NCI-H526 (cell line): ENCODE results near the gene TLR6.

Experiments used
- DNase-seq, 2 experiments: peaks; one replicate each; lab custom pipeline; 2025; lab: John Stamatoyannopoulos, UW

Gene TLR6

DNA sequence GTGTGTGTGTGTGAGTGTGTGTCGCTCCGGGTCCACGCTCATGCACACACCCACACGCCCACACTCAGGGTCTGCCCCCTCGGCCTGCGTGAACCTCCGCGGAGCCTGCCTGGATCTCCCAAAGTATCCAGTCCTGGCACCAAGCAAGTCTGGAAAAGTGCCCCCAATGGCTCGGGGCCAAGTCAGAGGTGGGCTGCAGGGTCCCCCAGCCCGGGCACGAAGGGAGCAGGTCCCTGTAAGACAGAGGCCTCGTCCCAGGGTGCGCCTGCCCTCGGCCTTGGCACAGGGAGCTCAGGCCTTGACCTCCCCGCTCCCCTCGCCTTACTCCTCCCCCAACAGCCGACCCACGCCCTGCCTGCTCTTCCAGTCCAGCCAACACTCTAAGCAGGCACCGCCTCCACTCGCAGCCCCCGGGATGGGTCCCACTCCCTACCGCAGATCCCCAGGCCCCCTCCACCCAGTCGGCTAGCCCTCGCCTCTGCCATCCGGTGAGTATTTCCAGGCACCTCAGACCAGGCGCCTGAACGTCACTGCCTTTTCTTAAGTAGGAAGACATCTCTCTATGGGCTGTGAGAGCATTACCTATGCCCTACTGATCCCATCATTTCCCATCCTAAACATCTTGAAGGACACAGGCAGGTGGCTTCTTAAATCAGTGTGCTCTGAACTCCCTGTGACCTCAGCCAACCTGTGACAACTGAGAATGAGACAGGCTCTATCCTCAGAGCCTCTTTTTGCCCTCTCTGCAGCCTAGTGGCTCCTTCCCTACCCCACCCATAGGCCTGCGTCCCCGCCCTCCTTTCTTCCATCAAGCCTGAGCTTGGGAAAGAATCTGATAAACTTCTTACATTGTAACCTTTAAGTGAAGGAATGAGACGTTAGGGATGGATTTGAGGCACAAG is 11.7 kb upstream of the TLR6 start:
- no peak for DNase-seq

DNA sequence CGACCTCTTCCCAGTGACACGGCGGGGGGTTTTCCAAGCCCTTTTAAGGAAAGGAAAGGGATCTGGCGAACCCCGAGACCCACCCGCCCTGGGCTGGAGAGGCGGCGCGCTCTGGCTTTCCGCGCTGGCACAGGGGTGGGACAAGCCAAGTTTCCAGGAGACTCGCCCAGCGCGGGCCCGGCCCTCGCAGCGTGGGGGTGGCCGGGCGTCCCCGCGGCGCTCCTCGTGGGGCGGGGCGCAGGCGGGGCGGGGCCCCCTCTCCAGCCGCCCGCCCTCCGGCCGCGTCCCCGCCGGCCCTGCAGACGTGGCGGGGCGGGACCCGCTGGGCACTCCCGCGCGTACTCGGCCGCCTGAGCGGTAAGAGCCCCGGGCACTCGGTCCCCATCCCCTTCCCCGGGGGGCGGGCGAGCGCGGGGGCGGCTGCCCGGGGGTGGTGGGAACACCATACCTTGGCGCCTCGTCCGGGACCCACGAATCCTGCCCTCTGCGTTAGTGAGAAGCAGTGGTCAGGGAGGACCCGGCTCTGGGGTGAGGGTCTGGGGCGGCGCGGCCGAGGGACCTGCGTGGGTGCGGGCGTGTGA is 11.0 kb upstream of the TLR6 start, which contains the start of gene FAM114A1:
TSS of gene FAM114A1 (plus strand) at position 329 of the 581 bp plus-strand sequence. CDS start 10,273 bp downstream, outside the sequence.
- peak in 1 of 2 experiments; percentile 13 for DNase-seq

DNA sequence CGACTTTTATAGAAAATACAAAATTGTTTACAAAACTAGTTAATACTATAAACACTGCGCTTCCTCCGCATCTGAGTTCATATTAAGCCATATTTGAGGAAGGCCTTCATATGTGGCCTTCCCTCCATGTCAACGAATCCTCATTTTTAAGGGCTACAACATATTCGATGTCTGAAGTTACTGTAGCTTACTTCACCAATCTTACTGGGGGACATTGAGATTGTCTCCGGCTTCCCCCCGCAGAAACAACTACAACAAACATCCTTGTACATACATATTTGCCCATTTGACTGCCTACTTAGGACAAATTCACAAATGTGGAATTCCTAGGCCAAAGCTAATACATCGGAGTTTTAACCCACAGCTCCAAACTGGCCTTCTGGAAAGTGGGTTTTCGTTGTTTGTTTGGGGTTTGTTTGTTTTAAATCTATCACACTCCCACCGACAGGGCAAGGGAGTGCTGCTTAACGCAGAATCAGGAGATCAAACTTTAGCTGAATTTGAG is 10.4 kb upstream of the TLR6 start:
- no peak for DNase-seq

DNA sequence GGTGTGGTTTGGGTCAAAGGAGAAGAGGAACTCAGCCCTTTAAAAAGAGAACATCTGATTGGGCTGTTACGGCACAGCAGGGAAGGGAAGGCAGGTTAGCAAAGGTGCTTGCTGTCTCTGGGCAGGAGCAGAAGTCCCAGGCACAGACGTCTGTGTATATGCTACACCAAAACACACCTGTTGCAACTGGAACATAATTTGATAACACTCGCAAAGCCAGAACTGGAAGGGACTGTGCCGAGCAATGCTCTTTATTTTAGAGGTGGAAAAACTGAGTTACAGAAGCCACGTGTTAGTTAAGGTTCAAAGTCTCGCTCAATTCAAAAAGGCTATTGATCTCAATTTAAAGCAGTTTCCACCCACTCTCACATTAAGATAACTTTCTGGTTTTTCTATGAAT is 8.8 kb upstream of the TLR6 start:
- no peak for DNase-seq

DNA sequence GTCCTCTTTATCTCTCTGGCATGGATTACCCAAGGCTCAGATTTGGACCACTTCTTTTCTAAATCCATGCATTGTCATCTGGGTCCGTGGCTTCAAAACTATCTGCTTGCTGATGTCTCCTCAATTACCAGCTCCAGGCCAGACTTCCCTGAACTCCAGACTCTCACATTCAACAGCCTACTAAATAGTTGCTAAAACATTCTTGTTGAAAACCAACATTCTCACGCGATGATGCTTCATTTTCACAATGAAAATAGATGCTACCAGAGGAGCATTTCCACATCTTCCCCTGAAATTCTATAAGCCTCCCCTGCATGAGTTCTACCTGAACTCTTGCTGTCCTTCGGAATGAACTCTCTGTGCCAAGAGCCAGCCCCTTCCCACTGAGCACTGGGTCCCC is 5.2 kb upstream of the TLR6 start:
- DNase-seq, result no peak

DNA sequence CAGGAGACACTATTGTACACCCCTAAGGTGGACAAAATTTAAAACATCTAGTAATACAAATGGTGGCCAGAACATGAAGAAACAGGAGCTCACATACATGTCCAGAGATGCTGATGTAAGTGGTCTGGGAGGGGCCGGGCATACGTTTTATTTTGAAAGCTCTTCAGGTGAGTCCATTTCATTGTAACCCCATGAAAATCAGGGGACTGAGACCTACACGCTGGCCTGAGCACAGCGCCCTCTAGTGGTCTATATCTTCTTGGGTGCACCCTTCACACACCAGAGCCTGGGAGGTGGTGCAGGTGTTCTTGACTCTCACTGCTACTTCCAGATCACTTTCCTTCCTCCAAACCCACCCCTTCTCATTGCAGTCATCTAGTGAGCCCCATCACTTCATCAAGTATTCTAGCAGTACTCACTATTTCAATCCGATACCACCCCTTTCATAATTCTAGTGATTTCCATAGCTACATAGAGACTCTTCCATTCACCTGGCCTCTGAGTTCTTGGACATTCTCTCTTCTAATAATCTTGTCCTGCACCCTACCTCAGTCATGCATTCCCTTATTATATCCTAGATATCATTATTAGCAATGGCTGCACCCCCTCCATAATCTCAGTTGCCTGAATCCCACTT is 4.3 kb upstream of the TLR6 start:
- peak in 1 of 2 experiments; percentile 75 for DNase-seq

DNA sequence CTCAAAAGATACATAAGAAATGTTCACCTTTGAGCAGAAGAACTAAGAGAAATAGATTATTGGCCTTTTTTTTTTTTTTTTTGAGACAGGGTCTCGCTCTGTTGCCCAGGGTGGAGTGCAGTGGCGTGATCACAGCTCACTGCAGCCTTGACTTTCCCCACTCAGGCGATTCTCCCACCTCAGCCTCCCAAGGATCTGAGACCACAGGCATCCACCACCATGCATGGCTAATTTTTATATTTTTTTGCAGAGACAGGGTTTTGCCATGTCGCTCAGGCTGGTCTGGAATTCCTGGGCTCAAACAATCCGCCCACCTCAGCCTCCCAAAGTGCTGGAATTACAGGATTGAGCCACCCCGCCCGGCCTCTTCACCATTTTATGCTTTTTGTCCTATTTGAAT is 2.9 kb upstream of the TLR6 start:
- no peak for DNase-seq

DNA sequence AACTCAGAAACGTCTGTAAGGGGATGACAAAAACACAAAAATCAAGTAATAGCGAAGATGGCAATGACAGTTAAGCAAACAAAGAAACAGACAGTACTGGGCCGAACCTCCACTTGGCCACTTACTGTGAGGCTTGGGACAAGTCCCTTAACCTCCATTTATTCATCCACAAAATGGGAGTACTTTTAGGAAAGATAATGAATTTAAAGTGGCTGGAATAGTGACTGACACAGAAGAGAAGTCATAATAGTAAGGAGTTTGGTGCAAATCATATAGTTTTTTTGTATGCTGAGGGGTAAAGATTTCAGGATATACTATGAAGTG is 1.4 kb upstream of the TLR6 start:
- DNase-seq, result no peak

DNA sequence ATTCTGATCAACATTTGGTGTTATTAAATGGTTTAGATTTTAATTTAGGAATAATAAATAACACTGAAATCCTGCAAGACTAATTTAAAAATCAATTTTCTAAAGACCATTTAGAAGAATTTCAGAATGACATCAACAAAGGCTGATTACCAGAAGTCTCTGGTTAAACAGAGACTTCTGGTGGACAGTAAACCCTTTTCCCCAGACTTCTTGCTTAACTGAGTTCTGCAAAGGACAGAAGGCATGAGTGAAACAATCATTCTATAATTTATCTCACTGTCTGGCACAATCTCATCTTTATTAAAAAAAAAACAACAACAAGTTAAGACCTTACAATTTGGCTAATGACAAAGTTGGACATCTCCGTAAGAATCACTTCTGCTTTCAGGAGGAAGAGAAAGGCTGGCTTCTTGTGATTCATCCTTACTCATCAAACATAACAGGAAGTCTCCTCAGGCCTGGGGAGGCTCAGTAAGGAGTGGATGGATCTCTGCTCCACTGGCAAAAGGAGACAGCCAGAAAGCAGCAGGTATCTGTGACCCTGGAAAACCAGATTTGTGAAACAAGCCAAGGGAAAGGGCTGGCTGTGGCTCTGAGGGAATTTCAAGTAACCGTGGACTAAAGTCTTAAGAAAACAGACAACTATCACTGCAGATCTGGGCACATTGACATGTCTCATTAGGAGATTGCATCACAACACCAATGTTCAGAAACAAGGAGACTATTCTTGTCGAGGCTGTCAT is 908 bp upstream of the TLR6 start:
- DNase-seq, result no peak

DNA sequence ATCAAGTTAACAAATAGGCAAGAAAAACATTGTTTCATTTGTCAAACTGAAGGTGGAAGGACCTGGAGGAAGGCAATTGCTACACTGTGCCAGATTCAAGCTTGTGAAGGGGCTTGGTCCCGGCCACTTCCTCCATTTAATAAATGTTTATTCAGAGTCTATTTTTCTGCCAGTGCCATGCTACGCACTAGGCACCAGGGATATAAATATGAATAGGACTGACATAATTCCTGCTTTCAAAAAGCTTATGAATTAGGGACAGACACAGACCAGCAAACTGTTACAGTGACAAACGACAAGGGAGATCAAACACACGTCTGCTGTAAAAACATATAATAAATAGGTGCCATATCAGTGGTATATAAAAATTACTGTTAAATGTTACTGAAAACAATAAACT is 571 bp downstream of the TLR6 start:
- no peak for DNase-seq

DNA sequence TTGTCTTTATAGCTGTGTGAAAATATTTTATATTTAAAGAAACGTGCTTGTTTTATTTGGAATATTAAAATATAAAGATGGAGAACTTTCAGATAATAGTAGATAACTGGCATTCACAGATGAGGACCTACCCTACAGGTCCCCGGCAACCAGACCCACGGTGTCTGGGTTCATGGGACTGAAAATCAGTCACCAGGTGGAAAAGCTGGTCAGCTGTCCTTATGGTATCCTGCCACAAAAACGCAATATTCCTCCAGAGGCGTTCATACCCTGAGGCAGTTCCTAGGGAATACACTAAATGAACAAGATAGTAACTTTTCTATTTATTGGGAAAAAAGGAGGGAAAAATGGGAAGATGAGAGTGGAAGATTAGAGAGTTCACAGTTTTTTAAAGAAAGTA is 1.2 kb downstream of the TLR6 start:
- no peak for DNase-seq

DNA sequence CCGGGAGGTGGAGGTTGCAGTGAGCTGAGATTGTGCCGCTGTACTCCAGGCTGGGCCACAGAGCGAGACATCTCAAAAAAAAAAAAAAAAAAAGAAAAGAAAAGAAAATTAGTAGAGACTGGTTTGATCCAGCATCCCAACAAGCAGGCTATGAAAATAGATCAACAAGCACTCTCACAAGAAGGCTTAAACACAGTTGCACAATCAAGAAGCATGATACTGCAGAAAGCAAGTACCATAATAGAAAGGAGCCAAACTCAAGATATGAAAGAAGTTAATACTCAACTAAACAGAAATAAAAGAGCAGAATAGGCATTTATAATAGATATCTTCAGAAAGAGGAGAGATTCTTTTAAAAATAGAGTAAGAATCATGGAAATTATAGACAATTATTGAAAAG is 10.6 kb downstream of the TLR6 start:
- DNase-seq, result no peak

DNA sequence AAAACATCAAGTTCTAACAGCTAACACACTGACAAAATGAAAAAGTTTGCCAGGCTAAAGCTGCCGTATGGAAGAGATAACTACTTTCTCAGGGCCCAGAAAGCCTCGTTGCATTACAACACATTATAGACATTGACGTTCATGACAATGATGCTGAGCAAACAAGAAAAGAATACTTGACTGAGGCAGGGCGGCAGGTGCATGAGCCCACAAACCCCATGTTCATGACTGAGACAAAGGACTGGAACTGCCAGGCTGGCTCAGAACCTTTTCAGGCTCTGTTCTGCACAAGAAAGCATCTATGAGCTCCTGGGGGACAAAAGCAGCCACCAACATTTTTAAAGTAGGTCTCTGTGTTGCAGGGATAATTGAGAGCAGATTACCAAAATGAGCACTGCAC is 13.6 kb downstream of the TLR6 start:
- no peak for DNase-seq

DNA sequence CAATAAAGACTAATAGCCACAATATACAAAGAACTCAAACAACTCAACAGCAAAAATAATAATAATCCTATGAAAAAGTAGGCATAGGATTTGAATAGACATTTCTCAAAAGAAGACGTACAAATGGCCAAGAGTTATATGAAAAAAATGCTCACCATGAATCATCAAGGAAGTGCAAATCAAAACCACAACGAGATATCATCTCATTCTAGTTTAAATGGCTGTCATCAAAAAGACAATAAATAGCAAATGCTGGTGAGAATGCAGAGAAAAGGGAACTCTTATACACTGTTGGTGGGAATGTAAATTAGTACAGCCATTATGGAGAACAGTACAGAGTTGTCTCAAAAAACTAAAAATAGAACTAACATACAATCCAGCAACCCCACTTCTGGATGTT is 18.8 kb downstream of the TLR6 start:
- DNase-seq, result no peak

DNA sequence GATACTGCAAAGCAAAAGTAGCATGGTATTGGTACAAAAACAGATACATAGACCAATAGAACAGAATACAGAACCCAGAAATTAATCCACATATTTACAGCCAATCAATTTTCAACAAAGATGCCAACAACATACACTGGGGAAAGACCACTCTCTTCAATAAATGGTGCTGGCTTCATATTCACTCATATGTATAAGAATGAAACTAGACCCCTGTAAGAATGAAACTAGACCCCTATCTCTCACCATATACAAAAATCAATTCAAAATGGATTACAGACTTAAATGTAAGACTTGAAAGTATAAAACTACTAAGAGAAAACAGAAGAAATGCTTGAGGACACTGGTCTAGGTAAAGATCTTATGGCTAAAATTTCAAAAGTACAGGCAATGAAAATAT is 19.3 kb downstream of the TLR6 start:
- DNase-seq, result no peak

DNA sequence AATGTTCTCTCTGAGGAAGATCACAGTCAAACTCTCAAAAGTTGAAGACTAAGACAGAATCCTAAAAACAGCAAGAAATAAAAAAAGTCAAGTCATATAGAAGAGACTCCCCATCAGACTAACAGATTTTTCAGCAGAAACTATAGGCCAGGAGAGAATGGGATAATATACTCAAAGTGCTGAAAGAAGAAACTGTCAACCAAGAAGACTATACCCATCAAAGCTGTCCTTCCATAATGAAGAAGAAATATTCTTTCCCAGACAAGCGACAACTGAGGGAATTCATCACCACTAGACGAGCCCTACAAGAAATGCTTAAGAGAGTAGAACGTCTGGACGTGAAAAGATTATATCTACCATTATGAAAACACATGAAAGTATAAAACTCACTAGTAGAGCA is 22.0 kb downstream of the TLR6 start:
- no peak for DNase-seq

DNA sequence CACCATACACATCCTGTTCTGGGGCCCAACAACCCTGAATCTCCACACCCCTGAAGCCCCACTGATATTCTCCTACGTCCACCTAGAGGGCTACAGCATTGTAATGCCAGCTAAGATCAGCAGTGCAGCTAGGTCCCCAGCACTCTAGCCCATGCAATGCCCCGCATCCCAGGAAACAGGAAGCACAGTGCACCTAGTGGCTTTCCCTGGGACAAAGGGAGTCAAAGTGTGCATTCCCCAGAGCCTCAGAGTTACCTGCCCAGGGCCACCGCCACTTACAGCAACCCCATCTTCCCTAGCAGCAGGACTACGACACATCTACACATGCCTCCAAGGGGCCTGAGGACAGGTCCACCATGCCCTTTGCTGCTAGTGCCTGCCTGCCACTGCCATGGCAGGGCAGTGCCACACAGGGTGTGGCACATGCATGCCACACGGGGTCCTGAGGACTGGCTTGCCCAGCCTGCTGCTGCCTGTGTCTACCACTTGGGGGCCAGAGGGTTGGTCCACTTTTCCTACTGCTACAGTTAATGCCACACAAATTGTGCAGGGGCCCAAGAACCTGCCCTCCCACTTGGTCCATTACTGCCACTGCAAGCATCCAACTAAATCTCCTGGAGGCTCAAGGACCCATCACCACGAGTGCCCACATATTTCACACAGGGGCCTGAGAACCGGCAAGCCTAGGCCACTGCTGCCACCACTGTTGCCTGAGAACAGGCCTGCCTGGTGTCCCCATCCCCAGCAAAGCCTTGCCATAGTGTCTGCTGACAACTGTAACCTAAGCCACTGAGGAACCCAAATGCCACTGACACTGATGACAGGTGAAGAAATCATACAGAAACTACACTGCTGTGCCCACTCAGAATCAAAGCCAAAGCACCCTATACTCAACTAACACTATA is 23.7 kb downstream of the TLR6 start:
- no peak for DNase-seq

DNA sequence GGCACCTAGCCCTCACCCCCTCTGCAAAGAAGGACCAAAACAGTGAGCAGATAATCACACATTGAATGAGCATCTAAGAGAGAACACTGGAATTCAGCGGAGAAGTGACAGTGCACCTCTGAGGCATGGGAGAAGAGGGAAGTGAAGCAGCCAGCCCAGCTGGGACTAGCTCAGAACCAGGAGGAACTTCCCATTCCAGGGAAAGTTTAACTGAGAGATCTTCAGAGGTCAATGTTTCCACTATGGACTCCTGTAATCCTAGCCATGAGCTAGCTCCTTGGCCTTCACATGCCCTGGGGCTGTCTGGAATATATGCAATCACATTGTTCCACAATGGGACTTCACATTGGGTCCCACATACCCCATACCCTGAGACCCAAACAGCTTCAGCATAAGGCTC is 24.4 kb downstream of the TLR6 start:
- DNase-seq, result no peak

DNA sequence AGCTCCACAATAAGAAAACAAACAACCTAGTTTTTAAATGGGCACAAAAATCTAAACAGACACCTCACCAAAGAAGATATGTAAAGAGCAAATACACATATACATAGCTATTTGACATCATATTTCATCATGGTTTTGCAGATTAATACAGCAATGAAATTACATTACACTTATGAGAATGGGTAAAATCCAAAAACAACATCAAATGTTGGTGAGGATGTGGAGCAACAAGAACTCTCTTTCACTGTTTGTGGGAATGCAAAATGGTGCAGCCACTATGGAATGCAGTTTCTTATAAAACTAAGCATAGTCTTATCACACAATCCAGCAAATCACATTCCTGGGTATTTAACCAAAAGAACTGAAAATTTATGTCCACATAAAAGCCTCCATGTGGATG is 25.0 kb downstream of the TLR6 start:
- no peak for DNase-seq

DNA sequence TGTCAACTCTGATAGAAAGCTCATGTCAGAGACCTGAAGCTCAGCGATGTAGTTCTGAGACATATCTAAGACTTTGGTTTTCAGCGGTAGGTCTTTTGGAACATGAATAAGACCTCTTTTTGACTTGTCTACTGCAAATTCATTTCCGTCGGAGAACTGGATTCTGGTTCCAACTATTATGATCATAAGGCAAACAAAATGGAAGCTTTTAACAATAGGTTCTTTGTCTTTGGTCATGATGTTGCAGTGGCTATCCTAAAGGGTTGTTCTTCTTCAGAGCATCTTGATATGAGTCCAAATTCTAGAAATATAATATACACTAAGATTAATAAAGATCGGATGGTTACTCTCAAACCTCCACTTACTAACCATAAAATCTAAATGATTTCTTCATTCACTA is 27.4 kb downstream of the TLR6 start:
- DNase-seq, result no peak

DNA sequence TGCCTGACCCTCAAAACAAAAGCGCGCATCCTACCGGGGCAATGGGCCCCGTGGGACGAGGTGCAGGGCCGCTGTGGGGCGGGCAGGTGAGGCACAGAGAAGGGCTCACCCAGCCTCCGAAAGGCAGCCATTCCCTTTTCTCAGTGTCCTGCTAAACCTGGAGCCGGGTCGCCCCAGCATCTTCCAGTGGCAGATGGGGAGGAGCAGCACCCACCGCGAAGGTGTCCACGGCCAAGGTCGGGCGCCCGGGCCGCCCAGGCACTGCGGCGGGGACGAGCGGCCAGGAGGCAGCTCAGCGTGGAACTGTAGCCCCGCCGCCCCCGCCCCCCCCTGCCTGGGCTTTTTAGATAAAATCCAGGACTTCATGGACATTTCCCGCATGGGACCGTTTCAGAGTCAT is 32.9 kb downstream of the TLR6 start:
- no peak for DNase-seq
